A549 (cell line): ENCODE results near the gene TEDC1. TPM values are rescaled to one million over a fixed set of nuclear protein-coding genes. Genes with fewer than 3 reads are reported as not detected.

Experiments used
- ATAC-seq, 2 experiments: fragments of 200-7000 bp in 1 of 2; fragments of >200 bp in 1 of 2; cut with Nextera tagmentation in 1 of 2; cut with Tn5 transposase in 1 of 2; 3 replicates each; pipeline versions ENCODE4 v1.8.0 to v1.9.1; 2018 to 2020; ENCODE audit warnings: mild to moderate bottlenecking in 1 of 2, moderate library complexity in 1 of 2
- CTCF ChIA-PET: fragments of 300-600 bp; sonication (Branson Sonifier 250); formaldehyde crosslinking; extraction: SDS; loops from one replicate; lab custom pipeline; 2021; ENCODE audit warnings: antibody characterized with exemption, inconsistent platforms; lab: Yijun Ruan, JAX
- POLR2A ChIA-PET: fragments of 350-600 bp; formaldehyde crosslinking; extraction: SDS; loops from one replicate; lab custom pipeline; 2021; ENCODE audit warnings: antibody characterized with exemption, inconsistent platforms; lab: Yijun Ruan, JAX
- DNase-seq, 2 experiments: peaks; one replicate each; pipeline versions ENCODE4 v3.0.0 to v3.0.0-alpha.2; 2011 to 2016; ENCODE audit warnings: low read depth in 1 of 2, low spot score in 1 of 2
- FAIRE-seq: peaks from 2 replicates; lab custom pipeline; 2011; peaks lifted over from hg19 to GRCh38; lab: Jason Lieb, UNC
- H3K27ac ChIP-seq, 2 experiments: fragments of >200 bp; sonication (Bioruptor Twin); formaldehyde crosslinking; 3 replicates each; pipeline ENCODE4 v1.5.1; 2016 to 2017
- H3K4me1 ChIP-seq: fragments of >200 bp; sonication (Bioruptor Twin); formaldehyde crosslinking; 3 replicates; pipeline ENCODE4 v1.6.1; 2016
- H3K4me2 ChIP-seq: fragments of >200 bp; sonication (Bioruptor Twin); formaldehyde crosslinking; 3 replicates; pipeline ENCODE4 v1.6.1; 2016
- H3K4me3 ChIP-seq: fragments of >200 bp; sonication (Bioruptor Twin); formaldehyde crosslinking; 3 replicates; pipeline ENCODE4 v1.5.1; 2016
- H3K9me3 ChIP-seq: fragments of >200 bp; sonication (Bioruptor Twin); formaldehyde crosslinking; 3 replicates; pipeline ENCODE4 v1.6.1; 2016
- CBX8 ChIP-seq: fragments of 200-600 bp; sonication (generic); IDR thresholded peaks from 2 replicates; pipeline ENCODE4 v1.6.1; 2016
- CHD2 ChIP-seq: fragments of 150-350 bp; IDR thresholded peaks from 2 replicates; pipeline ENCODE4 v1.6.1; 2014; ENCODE audit warnings: low read length; ENCODE audit not compliant: partially characterized antibody
- CHD4 ChIP-seq: fragments of 200-600 bp; sonication (generic); IDR thresholded peaks from 2 replicates; pipeline ENCODE4 v1.6.1; 2016; ENCODE audit warnings: antibody characterized with exemption, mild to moderate bottlenecking, borderline replicate concordance
- EHF ChIP-seq: fragments of 250-450 bp; sonication (Bioruptor Pico); IDR thresholded peaks from 2 replicates; pipeline ENCODE4 v1.5.0; 2020; ENCODE audit warnings: mild to moderate bottlenecking
- ELK1 ChIP-seq: fragments of 150-350 bp; IDR thresholded peaks from 2 replicates; pipeline ENCODE4 v1.6.1; 2014; ENCODE audit warnings: low read depth, mild to moderate bottlenecking, low read length
- EP300 ChIP-seq, 2 experiments: fragments of >200 bp; sonication (Bioruptor Twin); formaldehyde crosslinking; IDR thresholded peaks; 2 replicates in 1 of 2; 3 replicates in 1 of 2; pipeline ENCODE4 v1.6.1; 2016 to 2017
- ESRRA ChIP-seq: fragments of 150-350 bp; IDR thresholded peaks from 2 replicates; pipeline ENCODE4 v1.6.1; 2014; ENCODE audit warnings: mild to moderate bottlenecking, low read length, borderline replicate concordance
- FOXS1 ChIP-seq: fragments of 250-450 bp; sonication (Bioruptor Pico); IDR thresholded peaks from 2 replicates; pipeline ENCODE4 v1.5.0; 2020; ENCODE audit warnings: mild to moderate bottlenecking, moderate library complexity
- GATA3 ChIP-seq: IDR thresholded peaks from 2 replicates; pipeline ENCODE4 v1.6.1; 2012; ENCODE audit warnings: borderline replicate concordance
- HEYL ChIP-seq: fragments of 250-450 bp; sonication (Bioruptor Pico); IDR thresholded peaks from 2 replicates; pipeline ENCODE4 v1.8.0; 2021; ENCODE audit warnings: mild to moderate bottlenecking, moderate library complexity
- HMGXB4 ChIP-seq: fragments of 250-450 bp; sonication (Bioruptor Pico); IDR thresholded peaks from 2 replicates; pipeline ENCODE4 v1.5.0; 2021; ENCODE audit warnings: mild to moderate bottlenecking, moderate library complexity, borderline replicate concordance
- HOXB13 ChIP-seq: fragments of 250-450 bp; sonication (Bioruptor Pico); IDR thresholded peaks from 2 replicates; pipeline ENCODE4 v1.5.0; 2020; ENCODE audit warnings: low read depth, mild to moderate bottlenecking, moderate library complexity
- JUNB ChIP-seq: fragments of >200 bp; sonication (Bioruptor Twin); formaldehyde crosslinking; IDR thresholded peaks from 2 replicates; pipeline ENCODE4 v1.6.1; 2016
- KDM1A ChIP-seq: fragments of 200-600 bp; sonication (generic); IDR thresholded peaks from 2 replicates; pipeline ENCODE4 v1.6.1; 2016; ENCODE audit warnings: low read depth, mild to moderate bottlenecking
- KDM5A ChIP-seq: fragments of 200-600 bp; sonication (generic); IDR thresholded peaks from 2 replicates; pipeline ENCODE4 v1.6.1; 2016; ENCODE audit warnings: antibody characterized with exemption, mild to moderate bottlenecking
- MAX ChIP-seq: IDR thresholded peaks from 2 replicates; pipeline ENCODE4 v1.6.1; 2012
- MYC ChIP-seq: IDR thresholded peaks from 2 replicates; pipeline ENCODE4 v1.6.1; 2012; ENCODE audit warnings: mild to moderate bottlenecking, inconsistent platforms, low read length, improper control_type of control experiment, borderline replicate concordance
- NFE2L2 ChIP-seq: fragments of 150-350 bp; conservative IDR thresholded peaks from 2 replicates; pipeline ENCODE4 v1.6.1; 2014; ENCODE audit warnings: low read length
- NPAS2 ChIP-seq: fragments of 250-450 bp; sonication (Bioruptor Pico); IDR thresholded peaks from 2 replicates; pipeline ENCODE4 v1.8.0; 2022; ENCODE audit warnings: mild to moderate bottlenecking, moderate library complexity, borderline replicate concordance
- NR3C1 ChIP-seq: fragments of >200 bp; sonication (Bioruptor Twin); formaldehyde crosslinking; IDR thresholded peaks from 3 replicates; pipeline ENCODE4 v1.6.1; 2017
- POLR2A ChIP-seq: IDR thresholded peaks from 2 replicates; pipeline ENCODE4 v1.6.1; 2012; ENCODE audit warnings: mild to moderate bottlenecking, low read length
- RAD21 ChIP-seq, 2 experiments: fragments of >200 bp in 1 of 2; sonication (Bioruptor Twin) in 1 of 2; formaldehyde crosslinking in 1 of 2; IDR thresholded peaks in 1 of 2; conservative IDR thresholded peaks in 1 of 2; 2 replicates in 1 of 2; 3 replicates in 1 of 2; pipeline ENCODE4 v1.6.1; 2012 to 2018; ENCODE audit warnings: inconsistent platforms in 1 of 2
- RARB ChIP-seq: fragments of 250-450 bp; sonication (Bioruptor Pico); IDR thresholded peaks from 2 replicates; pipeline ENCODE4 v1.8.0; 2021; ENCODE audit warnings: mild to moderate bottlenecking, moderate library complexity
- USF2 ChIP-seq: fragments of 450-650 bp; IDR thresholded peaks from 2 replicates; pipeline ENCODE4 v1.6.1; 2014; ENCODE audit warnings: antibody characterized with exemption
- ZFP36 ChIP-seq: fragments of 450-650 bp; IDR thresholded peaks from 2 replicates; pipeline ENCODE4 v1.6.1; 2014; ENCODE audit warnings: borderline replicate concordance; ENCODE audit not compliant: partially characterized antibody
- ZNF302 ChIP-seq: fragments of 250-450 bp; sonication (Bioruptor Pico); IDR thresholded peaks from 2 replicates; pipeline ENCODE4 v1.9.0; 2021; ENCODE audit warnings: inconsistent platforms, mild to moderate bottlenecking, moderate library complexity
- ZSCAN20 ChIP-seq: fragments of 250-450 bp; sonication (Bioruptor Pico); IDR thresholded peaks from 2 replicates; pipeline ENCODE4 v1.8.0; 2022; ENCODE audit warnings: mild to moderate bottlenecking, moderate library complexity
- WGBS: methylation state at CpG from one replicate; pipeline ENCODE4 v1.1.6; 2017; ENCODE audit errors: missing lambda C conversion rate; 5-methylcytosine and 5-hydroxymethylcytosine counted together
- polyA plus RNA-seq, 4 experiments: library from polyadenylated mRNA; depleted of rRNA in 3 of 4; stranded (reverse); fragments of >200 nt; fragmentation: RNase III in 1 of 4; extraction: RNeasy Plus Mini Kit Qiagen cat#74134 plus additional on column Dnase treatment in 1 of 4; gene quantifications; 2 replicates in 3 of 4; 3 replicates in 1 of 4; pipeline ENCODE4 v1.2.3, GENCODE V29; 2011 to 2017
- TF ChIP-seq, protein P1 (sequence below): IDR thresholded peaks from 2 replicates; pipeline ENCODE4 v1.6.1; 2012; ENCODE audit warnings: low read depth, borderline replicate concordance

The TEDC1 gene
- polyA plus RNA-seq, 2 of the 4 experiments (the other 2 are of a cell fraction): 12.7 to 39.6 TPM

DNA sequence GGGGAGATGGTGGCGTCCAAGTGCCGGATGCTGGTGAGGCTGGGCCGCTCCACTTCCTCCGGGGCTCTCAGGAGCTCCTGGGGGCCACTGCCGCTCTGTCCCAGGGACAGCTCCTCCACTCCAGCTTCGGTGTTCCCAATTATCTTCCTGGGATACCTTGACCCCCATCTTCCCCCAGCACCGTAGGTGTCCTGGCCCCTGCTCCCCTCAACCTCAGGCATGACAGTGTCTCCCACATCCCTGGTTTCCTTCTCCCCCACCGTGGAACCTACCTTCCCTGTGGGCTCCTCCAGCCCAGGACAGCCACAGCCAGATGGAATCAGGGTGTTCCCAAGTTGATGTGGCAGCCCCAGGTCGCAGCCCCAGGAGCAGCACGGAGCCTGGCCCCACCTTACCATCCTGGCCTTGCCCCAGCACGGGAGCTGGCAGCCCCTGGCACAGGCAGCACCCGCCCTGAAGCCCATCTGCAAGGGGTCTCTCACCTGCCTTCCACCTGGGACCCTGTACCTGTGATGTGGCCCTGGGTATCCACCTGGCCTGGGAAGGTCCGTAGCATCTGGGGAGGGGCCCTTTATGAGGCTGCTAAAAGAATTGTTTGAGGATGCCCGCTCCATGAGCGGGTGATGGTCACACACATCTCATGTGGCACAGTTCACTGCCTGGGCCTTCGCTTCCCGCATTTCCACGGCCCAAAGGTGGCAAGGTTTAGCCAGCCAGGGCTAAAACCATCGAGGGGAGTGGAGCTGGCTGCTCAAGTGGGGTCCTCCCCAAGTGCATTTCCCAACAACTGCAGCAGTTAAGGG, 39.4 kb downstream of the TEDC1 start:
- TF ChIP-seq CHD2 (no peak), ESRRA (no peak), ZFP36 (no peak), NPAS2 (CRISPR knock-in tag) (no peak), CHD4 (no peak), HMGXB4 (CRISPR knock-in tag) (no peak), HOXB13 (CRISPR knock-in tag) (no peak), EHF (no peak), ZNF302 (CRISPR knock-in tag) (no peak), KDM1A (no peak), JUNB (no peak), POLR2A (no peak), ELK1 (no peak), MYC (no peak), FOXS1 (CRISPR knock-in tag) (no peak), NR3C1 (no peak), EP300 (IDR thresholded peaks at IDR 0.05) (no peak)
- 82% methylated on average over 17 of the region's 19 CpGs for WGBS
- FAIRE-seq (no peak), DNase-seq (no peak), ATAC-seq (no peak)
- Histone ChIP-seq H3K27ac (no peak overlapping the region), H3K4me2 (no peak overlapping the region), H3K9me3 (no peaks in the 10 kb centered on the region), H3K4me1 (peaks cover 21% of the 10 kb centered on the region), H3K4me3 (no peak overlapping the region)
- CTCF ChIA-PET: interaction anchor here (1.0 to 4.1 kb wide), 5 partner anchors 40 to 160 kb away, joined by 4 to 25 read pairs (median 25); partner anchors contain the start of gene TEDC1
- POLR2A ChIA-PET: interaction anchor here (1.1 kb wide), 1 partner anchor 49 kb away, joined by 3 read pairs; no protein-coding TSS in a partner anchor

GRCh38 chr14:105531088-105531893, 40.2 kb downstream of the TEDC1 start:
- ChIA-PET CTCF (interaction anchor here (1.0 to 4.1 kb wide), 7 partner anchors 12 to 161 kb away, joined by 3 to 25 read pairs (median 6); partner anchors contain the start of gene TEDC1), POLR2A (interaction anchor here (1.1 kb wide), 1 partner anchor 50 kb away, joined by 3 read pairs; no protein-coding TSS in a partner anchor)
- no peak for FAIRE-seq
- no peak for ATAC-seq
- Histone ChIP-seq H3K4me3 (no peak overlapping the region), H3K27ac (no peak overlapping the region), H3K4me1 (peaks cover 17% of the 10 kb centered on the region), H3K9me3 (no peaks in the 10 kb centered on the region), H3K4me2 (no peak overlapping the region)
- DNase-seq: no peak
- WGBS: 86% methylated on average over 28 of the region's 30 CpGs
- no peak for TF ChIP-seq NR3C1
- TF ChIP-seq MYC: no peak
- no peak for TF ChIP-seq ZFP36
- TF ChIP-seq HEYL (CRISPR knock-in tag): no peak
- TF ChIP-seq ZSCAN20 (CRISPR knock-in tag): no peak
- TF ChIP-seq CBX8: no peak
- TF ChIP-seq GATA3: no peak
- TF ChIP-seq HMGXB4 (CRISPR knock-in tag): no peak
- TF ChIP-seq RARB: no peak
- no peak for TF ChIP-seq NPAS2 (CRISPR knock-in tag)
- TF ChIP-seq, protein P1, sequence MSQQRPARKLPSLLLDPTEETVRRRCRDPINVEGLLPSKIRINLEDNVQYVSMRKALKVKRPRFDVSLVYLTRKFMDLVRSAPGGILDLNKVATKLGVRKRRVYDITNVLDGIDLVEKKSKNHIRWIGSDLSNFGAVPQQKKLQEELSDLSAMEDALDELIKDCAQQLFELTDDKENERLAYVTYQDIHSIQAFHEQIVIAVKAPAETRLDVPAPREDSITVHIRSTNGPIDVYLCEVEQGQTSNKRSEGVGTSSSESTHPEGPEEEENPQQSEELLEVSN: no peak
- no peak for TF ChIP-seq KDM5A
- TF ChIP-seq USF2: no peak
- TF ChIP-seq MAX: no peak
- TF ChIP-seq NFE2L2: no peak
- TF ChIP-seq JUNB: no peak
- TF ChIP-seq RAD21 (conservative IDR thresholded peaks at IDR 0.05 in 1 of 2, IDR thresholded peaks at IDR 0.05 in 1 of 2): no peak
